ENCODE measurements around the gene CLTA. TPM values are rescaled to one million over a fixed set of nuclear protein-coding genes. Genes with fewer than 3 reads are reported as not detected.
"Not testable (repeated sequence)": the region's sequence is repeated elsewhere in the genome, so short reads cannot be mapped to it uniquely, and the experiment has no call there.

The CLTA gene
- total and polyA plus RNA-seq, 2 donors (not counting 3 experiments of a cell fraction or from before 2014, with no cell fraction given), result 229 to 317 TPM

DNA sequence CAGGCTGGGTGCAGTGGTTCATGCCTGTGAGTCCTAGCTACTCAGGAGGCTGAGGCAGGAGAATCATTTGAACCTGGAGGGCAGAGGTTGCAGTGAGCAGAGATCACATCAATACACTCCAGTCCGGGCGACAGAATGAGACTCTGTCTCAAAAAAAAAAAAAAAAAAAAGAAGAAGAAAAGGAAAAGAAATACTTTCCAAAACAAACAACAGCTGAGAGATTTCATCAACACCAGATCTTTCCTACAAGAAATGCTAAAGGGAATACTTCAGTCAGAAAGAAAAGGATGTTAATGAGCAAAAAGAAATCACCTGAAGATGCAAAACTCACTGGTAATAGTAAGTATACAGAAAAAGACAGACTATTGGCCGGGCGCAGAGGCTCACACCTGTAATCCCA lies 13.2 kb upstream of the CLTA start:
- no peak overlapping the region for H3K4me2 ChIP-seq (ENCODE audit: insufficient read depth, low read length)
- no peak for TF ChIP-seq POLR2AphosphoS5 (IDR thresholded peaks at IDR 0.05; ENCODE audit: insufficient read depth, low read depth, low read length)
- no peak for TF ChIP-seq POLR2A (IDR thresholded peaks at IDR 0.05; ENCODE audit: low read depth, low read length)
- TF ChIP-seq, protein P1, sequence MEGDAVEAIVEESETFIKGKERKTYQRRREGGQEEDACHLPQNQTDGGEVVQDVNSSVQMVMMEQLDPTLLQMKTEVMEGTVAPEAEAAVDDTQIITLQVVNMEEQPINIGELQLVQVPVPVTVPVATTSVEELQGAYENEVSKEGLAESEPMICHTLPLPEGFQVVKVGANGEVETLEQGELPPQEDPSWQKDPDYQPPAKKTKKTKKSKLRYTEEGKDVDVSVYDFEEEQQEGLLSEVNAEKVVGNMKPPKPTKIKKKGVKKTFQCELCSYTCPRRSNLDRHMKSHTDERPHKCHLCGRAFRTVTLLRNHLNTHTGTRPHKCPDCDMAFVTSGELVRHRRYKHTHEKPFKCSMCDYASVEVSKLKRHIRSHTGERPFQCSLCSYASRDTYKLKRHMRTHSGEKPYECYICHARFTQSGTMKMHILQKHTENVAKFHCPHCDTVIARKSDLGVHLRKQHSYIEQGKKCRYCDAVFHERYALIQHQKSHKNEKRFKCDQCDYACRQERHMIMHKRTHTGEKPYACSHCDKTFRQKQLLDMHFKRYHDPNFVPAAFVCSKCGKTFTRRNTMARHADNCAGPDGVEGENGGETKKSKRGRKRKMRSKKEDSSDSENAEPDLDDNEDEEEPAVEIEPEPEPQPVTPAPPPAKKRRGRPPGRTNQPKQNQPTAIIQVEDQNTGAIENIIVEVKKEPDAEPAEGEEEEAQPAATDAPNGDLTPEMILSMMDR (IDR thresholded peaks at IDR 0.05; ENCODE audit: extremely low read depth in 1 of 2, insufficient read depth in 1 of 2, low read depth in 1 of 2, low read length in 2 of 2), result no peak
- no peak for TF ChIP-seq GATA2 (IDR thresholded peaks at IDR 0.05; ENCODE audit: insufficient read depth, insufficient read length, low read depth, low read length)
- no peak for TF ChIP-seq MYC (IDR thresholded peaks at IDR 0.05; ENCODE audit: low read depth, low read length)
- no peak for TF ChIP-seq EZH2 (IDR thresholded peaks at IDR 0.05; ENCODE audit: borderline replicate concordance, low read depth, low read length, severe bottlenecking)
- TF ChIP-seq, protein P2, sequence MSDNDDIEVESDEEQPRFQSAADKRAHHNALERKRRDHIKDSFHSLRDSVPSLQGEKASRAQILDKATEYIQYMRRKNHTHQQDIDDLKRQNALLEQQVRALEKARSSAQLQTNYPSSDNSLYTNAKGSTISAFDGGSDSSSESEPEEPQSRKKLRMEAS (IDR thresholded peaks at IDR 0.05; ENCODE audit: insufficient read depth, insufficient read length), result no peak
- no peak for TF ChIP-seq FOS (IDR thresholded peaks at IDR 0.05; ENCODE audit: borderline replicate concordance, insufficient read depth, low read length)
- no peak for TF ChIP-seq JUN (IDR thresholded peaks at IDR 0.05; ENCODE audit: borderline replicate concordance, insufficient read depth, insufficient read length, low read depth)
- POLR2A ChIA-PET, result no interaction called here
- dilution Hi-C loops (cut with MboI; ENCODE audit: extremely low pct_ligation_motif_present, low sequenced_read_pairs), result no loop called here
- H4K20me1 ChIP-seq (replicated peaks; ENCODE audit: control insufficient read depth, extremely low read depth, insufficient read depth, low read length), result no peaks in the 10 kb centered on the region
- H3K9ac ChIP-seq (replicated peaks; ENCODE audit: extremely low read depth, insufficient read depth, low read length), result no peak overlapping the region
- FAIRE-seq (no peak), DNase-seq (ENCODE audit: low read depth, low spot score) (no peak)
- H3K79me2 ChIP-seq (ENCODE audit: control insufficient read depth, insufficient read depth, low read length), result no peaks in the 10 kb centered on the region
- H3K27ac ChIP-seq (ENCODE audit: insufficient read depth, low read depth, low read length), result no peak overlapping the region
- H3K4me3 ChIP-seq (replicated peaks in 1 of 3; ENCODE audit: insufficient read depth in 1 of 3, low read depth in 1 of 3, low read length in 3 of 3), result no peak overlapping the region
- H2AFZ ChIP-seq (ENCODE audit: low read depth, low read length), result no peak overlapping the region
- H3K9me3 ChIP-seq (replicated peaks; ENCODE audit: control insufficient read depth, insufficient read depth, low read length), result no peaks in the 10 kb centered on the region
- no peaks in the 10 kb centered on the region for H3K4me1 ChIP-seq (ENCODE audit: control insufficient read depth, extremely low read depth, insufficient read depth, low read length)
- no peaks in the 10 kb centered on the region for H3K27me3 ChIP-seq (ENCODE audit: control insufficient read depth in 2 of 2, insufficient read depth in 2 of 2, low read length in 2 of 2)
- no TSS peak for BruUV-seq (replicated peaks)
- no peaks in the 10 kb centered on the region for H3K9me1 ChIP-seq (replicated peaks; ENCODE audit: control insufficient read depth, extremely low read depth, insufficient read depth, low read length)
- intact Hi-C loops (cut with micrococcal nuclease), result no loop called here
- H3K36me3 ChIP-seq (ENCODE audit: control insufficient read depth in 2 of 2, extremely low read depth in 1 of 2, insufficient read depth in 2 of 2, low read length in 2 of 2), result no peaks in the 10 kb centered on the region
- CTCF ChIA-PET, result interaction anchor here (0.6 to 1.6 kb wide), 3 partner anchors 13 to 223 kb away, joined by 3 to 7 read pairs (median 4); partner anchors contain the start of gene CLTA

DNA sequence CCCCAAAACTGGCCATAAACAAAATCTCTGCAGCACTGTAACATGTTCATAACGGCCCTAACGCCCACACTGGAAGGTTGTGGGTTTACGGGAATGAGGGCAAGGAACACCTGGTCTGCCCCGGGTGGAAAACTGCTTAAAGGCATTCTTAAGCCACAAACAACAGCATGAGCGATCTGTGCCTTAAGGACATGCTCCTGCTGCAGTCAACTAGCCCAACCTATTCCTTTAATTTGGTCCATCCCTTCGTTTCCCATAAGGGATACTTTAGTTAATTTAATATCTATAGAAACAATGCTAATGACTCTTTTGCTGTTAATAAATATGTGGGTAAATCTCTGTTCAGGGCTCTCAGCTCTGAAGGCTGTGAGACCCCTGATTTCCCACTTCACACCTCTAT lies 10.5 kb upstream of the CLTA start:
- H3K4me2 ChIP-seq (ENCODE audit: insufficient read depth, low read length); H3K9me3 ChIP-seq (replicated peaks; ENCODE audit: control insufficient read depth, insufficient read depth, low read length); BruUV-seq (replicated peaks); H3K79me2 ChIP-seq (ENCODE audit: control insufficient read depth, insufficient read depth, low read length); CTCF ChIA-PET; H3K9me1 ChIP-seq (replicated peaks; ENCODE audit: control insufficient read depth, extremely low read depth, insufficient read depth, low read length); H3K27me3 ChIP-seq (ENCODE audit: control insufficient read depth in 2 of 2, insufficient read depth in 2 of 2, low read length in 2 of 2); H2AFZ ChIP-seq (ENCODE audit: low read depth, low read length); H3K4me3 ChIP-seq (replicated peaks in 1 of 3; ENCODE audit: insufficient read depth in 1 of 3, low read depth in 1 of 3, low read length in 3 of 3); dilution Hi-C loops (cut with MboI; ENCODE audit: extremely low pct_ligation_motif_present, low sequenced_read_pairs); DNase-seq (ENCODE audit: low read depth, low spot score); H3K36me3 ChIP-seq (ENCODE audit: control insufficient read depth in 2 of 2, extremely low read depth in 1 of 2, insufficient read depth in 2 of 2, low read length in 2 of 2); H3K4me1 ChIP-seq (ENCODE audit: control insufficient read depth, extremely low read depth, insufficient read depth, low read length); H4K20me1 ChIP-seq (replicated peaks; ENCODE audit: control insufficient read depth, extremely low read depth, insufficient read depth, low read length); H3K27ac ChIP-seq (ENCODE audit: insufficient read depth, low read depth, low read length); POLR2A ChIA-PET; H3K9ac ChIP-seq (replicated peaks; ENCODE audit: extremely low read depth, insufficient read depth, low read length); intact Hi-C loops (cut with micrococcal nuclease); FAIRE-seq: not testable (repeated sequence)

Measured in endothelial cell of umbilical vein (primary cell).